PC-3 (cell line): ENCODE measurements around the gene ATP8A1.

Experiments used
- EZH2 ChIP-seq: fragments of 300-600 bp; sonication (generic); IDR thresholded peaks from one replicate; pipeline ENCODE4 v1.6.1; 2017; ENCODE audit warnings: antibody characterized with exemption, mild to moderate bottlenecking, low read length; ENCODE audit not compliant: unreplicated experiment
- TF ChIP-seq, protein P1 (sequence below): fragments of 300-600 bp; sonication (generic); conservative IDR thresholded peaks from 2 replicates; pipeline ENCODE4 v1.5.1; 2017; ENCODE audit warnings: antibody characterized with exemption, low read depth, mild to moderate bottlenecking, low read length

DNA sequence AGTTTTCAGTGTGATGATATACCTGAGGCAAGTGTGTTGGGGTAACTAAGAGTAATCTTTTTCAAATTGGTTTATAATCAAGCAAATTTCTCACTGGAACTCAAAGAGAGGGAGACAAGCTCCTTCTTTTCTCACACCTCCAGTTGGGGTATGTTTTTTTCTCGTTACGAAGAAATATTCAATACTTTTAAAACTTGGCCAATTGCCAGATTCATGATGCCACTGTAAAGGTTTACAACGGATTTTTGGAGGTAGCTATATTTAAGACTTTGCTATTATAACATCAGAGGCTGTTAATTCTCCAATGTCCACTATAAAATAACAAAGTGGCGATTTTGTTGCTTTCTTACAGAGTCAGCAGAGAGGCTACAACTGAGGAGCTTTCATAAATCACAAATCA, 49.2 kb upstream of the ATP8A1 start:
- TF ChIP-seq, protein P1, sequence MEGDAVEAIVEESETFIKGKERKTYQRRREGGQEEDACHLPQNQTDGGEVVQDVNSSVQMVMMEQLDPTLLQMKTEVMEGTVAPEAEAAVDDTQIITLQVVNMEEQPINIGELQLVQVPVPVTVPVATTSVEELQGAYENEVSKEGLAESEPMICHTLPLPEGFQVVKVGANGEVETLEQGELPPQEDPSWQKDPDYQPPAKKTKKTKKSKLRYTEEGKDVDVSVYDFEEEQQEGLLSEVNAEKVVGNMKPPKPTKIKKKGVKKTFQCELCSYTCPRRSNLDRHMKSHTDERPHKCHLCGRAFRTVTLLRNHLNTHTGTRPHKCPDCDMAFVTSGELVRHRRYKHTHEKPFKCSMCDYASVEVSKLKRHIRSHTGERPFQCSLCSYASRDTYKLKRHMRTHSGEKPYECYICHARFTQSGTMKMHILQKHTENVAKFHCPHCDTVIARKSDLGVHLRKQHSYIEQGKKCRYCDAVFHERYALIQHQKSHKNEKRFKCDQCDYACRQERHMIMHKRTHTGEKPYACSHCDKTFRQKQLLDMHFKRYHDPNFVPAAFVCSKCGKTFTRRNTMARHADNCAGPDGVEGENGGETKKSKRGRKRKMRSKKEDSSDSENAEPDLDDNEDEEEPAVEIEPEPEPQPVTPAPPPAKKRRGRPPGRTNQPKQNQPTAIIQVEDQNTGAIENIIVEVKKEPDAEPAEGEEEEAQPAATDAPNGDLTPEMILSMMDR = no peak
- TF ChIP-seq EZH2 = no peak
